ENCODE measurements around the gene MOSPD3.
A peak's percentile ranks its signal among the peaks of the same experiment; 100 is the strongest.

Gene MOSPD3

DNA sequence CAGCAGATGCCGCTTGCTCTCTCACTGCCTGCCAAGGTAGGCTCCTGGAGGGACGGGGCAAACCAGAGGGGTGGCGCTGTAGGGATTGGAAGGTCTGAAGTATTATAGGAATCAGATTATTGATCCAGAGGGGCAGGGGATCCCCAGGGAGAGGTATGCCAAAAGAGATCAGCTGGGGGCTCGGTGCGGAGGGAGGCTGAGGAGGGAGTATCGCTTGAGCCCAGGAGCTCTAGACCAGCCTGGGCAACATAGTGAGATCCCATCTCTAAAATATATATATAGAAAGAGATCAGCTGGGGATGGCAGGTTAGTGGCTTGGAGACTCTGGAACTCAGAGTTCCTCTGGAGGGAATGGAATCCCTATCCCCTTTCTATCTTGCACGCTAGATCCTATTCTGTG is 17.2 kb upstream of the MOSPD3 start:
- no peak for DNase-seq (ENCODE audit: low spot score)

DNA sequence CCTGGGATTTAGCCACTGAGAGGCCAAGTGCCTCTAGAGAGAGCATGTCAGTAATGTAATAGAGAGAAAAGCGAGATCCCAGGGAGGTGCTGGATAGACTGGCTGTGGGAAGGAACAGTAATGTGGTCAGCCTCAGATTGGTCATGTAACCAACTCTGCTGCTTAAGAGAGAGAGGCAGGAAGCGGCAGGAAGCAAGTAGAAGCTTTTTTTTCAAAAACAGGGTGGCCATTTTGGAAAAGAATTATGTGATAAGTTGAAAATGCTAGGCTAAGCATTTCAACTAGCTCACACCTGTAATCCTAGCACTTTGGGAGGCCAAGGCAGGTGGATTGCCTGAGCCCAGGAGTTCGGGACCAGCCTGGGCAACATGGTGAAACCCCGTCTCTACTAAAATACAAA is 13.9 kb upstream of the MOSPD3 start:
- no peak for DNase-seq (ENCODE audit: low spot score)

GRCh38 chr7:100599911-100600729 is 12.2 kb upstream of the MOSPD3 start:
- no peak for DNase-seq (ENCODE audit: low spot score)

DNA sequence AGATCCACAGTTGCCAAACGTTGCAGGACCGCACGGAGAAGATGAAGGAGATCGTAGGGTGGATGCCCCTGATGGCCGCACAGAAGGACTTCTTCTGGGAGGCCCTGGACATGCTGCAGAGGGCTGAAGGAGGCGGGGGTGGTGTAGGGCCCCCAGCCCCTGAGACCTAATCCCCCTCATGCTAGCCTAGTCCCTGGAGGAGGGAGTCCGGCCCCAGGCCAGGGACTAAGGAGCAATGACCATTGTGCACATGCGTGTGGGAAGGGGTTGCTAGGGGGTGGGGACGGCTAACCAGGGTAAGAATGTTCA is 11.7 kb upstream of the MOSPD3 start:
- no peak for DNase-seq (ENCODE audit: low spot score)

GRCh38 chr7:100602889-100603725 is 9.2 kb upstream of the MOSPD3 start:
- no peak for DNase-seq (ENCODE audit: low spot score)

DNA sequence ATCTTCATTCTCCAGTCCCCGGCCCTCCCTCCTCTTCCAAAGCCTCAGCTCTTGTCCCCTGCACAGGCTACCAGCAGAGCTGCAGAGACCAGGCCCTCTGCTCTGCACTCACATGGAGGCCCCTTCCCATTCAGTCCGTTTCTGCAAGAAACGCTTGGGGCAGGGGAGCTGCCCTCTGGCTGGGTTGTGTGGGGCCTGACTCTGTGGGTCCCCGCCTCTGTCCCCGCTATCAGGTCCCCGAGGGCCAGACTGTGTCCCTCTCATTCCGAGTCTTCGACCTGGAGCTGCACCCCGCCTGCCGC is 8.7 kb upstream of the MOSPD3 start:
- DNase-seq (ENCODE audit: low spot score) = no peak

DNA sequence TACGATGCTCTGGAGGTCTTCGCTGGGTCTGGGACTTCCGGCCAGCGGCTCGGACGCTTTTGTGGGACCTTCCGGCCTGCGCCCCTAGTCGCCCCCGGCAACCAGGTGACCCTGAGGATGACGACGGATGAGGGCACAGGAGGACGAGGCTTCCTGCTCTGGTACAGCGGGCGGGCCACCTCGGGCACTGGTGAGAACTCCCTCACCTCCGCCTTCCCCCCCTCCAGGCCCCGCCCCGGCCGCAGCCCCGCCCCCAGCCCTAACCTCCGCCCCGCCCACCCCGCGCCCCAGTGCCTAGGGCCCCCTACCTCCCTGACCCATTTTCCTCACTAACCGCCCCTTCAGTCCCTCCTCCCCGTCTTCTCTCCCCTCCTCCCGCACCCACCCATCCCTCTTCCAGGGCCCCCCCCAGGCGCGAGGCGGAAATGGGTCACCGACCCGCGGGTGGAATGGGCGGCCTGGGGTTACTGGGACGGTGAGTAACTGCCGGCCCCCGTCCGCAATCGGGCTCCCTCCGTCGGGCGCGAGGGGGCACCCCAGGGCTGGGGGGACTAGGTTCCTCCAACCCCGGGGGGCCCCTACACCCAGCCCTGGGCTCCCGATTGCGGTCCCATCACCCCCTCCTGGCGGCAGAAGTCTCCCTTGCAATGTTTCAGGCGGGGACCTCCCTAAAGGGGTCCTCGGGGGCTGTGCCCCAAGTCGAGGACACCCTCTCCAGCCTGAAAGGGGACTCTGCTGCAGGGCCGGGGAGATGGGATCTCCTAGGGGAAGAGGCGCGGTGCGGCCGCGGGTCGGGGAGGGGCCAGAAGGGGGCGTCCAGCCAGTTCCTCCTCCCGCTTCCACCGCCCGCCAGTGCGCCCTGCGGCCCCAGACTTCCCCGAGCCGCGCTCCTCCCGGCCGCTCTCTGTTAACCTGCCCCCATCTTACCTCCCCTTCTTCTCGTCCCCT is 8.0 kb upstream of the MOSPD3 start:
- DNase-seq (ENCODE audit: low spot score) = peak; percentile 67

GRCh38 chr7:100604976-100605911 is 7.1 kb upstream of the MOSPD3 start:
- DNase-seq (ENCODE audit: low spot score) = no peak

- no peak for DNase-seq (ENCODE audit: low spot score)
These were observed 6.0 kb upstream of the MOSPD3 start for GRCh38 chr7:100606313-100606712.

- DNase-seq (ENCODE audit: low spot score) = no peak
These were observed 5.2 kb upstream of the MOSPD3 start for GRCh38 chr7:100607111-100607510.

GRCh38 chr7:100609958-100610357 is 2.4 kb upstream of the MOSPD3 start:
- no peak for DNase-seq (ENCODE audit: low spot score)

GRCh38 chr7:100612730-100613390 is 520 bp downstream of the MOSPD3 start:
- no peak for DNase-seq (ENCODE audit: low spot score)

DNA sequence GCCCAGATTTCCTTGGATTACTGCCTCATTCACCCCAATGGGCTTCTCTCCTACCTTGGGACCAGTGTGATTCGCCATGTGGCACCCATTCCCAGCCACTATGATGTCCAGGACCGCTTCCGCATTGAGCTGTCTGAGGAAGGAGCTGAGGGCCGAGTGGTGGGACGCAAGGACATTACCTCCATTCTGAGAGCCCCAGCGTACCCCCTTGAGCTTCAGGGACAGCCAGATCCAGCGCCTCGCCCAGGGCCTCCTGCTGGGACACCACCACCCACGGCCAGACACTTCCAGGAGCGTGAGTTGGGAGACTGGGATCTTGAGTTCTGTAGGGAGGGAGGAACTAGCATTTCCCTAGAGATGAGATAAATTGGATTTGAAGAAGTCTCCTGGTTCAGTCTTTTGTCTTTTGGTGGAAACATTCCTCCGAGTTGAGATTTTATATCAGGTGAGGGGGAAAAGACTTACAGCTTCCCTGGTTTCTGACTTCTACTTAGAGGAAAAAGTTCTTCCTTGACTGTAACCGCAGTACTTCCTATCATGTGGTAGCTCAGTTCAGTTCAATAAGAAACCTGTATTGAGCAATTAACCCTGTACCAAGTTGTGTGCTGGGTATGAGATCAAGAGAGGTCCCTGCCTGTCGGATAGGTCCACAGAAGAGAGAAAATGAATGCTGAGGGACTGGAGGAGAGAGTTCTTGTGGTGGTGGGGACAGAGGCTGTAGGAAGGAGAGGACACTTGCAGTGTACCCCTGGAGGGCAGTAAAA is 1.3 kb downstream of the MOSPD3 start:
- no peak for DNase-seq (ENCODE audit: low spot score)

DNA sequence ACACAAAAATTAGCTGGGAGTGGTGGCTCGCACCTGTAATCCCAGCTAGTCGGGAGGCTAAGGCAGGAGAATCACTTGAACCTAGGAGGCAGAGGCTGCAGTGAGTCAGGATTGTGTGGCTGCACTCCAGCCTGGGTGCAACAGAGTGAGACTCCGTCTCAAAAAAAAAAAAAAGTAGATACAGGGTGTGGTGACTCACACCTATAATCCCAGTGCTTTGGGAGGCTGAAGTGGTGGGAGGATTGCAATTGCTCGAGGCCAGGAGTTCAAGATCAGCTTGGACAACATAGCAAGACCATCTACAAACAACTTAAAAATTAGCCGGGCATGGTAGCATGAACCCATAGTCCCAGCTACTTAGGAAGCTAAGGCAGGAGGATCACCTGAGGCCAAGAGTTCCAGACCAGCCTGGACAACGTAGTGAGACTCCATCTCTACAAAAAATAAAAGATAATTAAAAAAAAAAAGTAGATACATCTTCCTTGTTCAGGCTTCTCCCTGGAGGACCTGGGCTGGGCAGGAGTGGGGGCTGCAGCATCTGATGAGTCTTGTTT is 2.0 kb downstream of the MOSPD3 start:
- DNase-seq (ENCODE audit: low spot score) = no peak

GRCh38 chr7:100620239-100620638 is 7.9 kb downstream of the MOSPD3 start:
- DNase-seq (ENCODE audit: low spot score) = no peak

DNA sequence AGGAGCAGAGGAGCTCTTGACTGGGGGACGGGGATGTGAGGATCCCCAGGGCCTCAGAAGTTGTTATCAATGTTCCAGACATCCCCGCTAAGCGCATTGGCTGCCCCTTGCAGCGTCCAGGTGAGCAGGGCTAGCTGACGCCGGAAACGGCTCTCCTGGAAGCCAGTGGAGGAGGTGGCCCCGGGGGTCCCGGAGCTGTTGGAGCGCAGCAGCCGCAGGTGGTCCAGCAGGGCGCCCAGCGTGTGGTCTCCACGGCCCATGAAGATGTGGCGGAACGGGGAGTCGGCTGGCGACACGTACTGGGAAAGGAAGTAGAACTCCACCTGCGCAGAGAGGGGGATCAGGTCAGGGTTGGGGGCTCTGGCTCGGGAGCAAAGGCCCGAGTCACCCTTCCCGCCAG is 8.5 kb downstream of the MOSPD3 start:
- DNase-seq (ENCODE audit: low spot score) = no peak

GRCh38 chr7:100621554-100621953 is 9.2 kb downstream of the MOSPD3 start:
- no peak for DNase-seq (ENCODE audit: low spot score)

GRCh38 chr7:100623951-100624824 is 11.8 kb downstream of the MOSPD3 start:
- no peak for DNase-seq (ENCODE audit: low spot score)

GRCh38 chr7:100626055-100626454 is 13.7 kb downstream of the MOSPD3 start:
- no peak for DNase-seq (ENCODE audit: low spot score)
